GM23338 (cell line): ENCODE measurements around the gene CABLES2.

Source experiments
- CREB1 ChIP-seq: fragments of 250-450 bp; sonication (Bioruptor Pico); IDR thresholded peaks from 2 replicates; pipeline ENCODE4 v1.5.0; 2020; ENCODE audit warnings: low read depth, mild to moderate bottlenecking, moderate library complexity
- EZH2 ChIP-seq: fragments of 200-600 bp; sonication (generic); IDR thresholded peaks from one replicate; pipeline ENCODE4 v1.8.0; 2017; ENCODE audit warnings: antibody characterized with exemption, mild to moderate bottlenecking, low read depth; ENCODE audit not compliant: unreplicated experiment
- EZH2phosphoT487 ChIP-seq: fragments of 200-600 bp; sonication (generic); IDR thresholded peaks from one replicate; pipeline ENCODE4 v1.8.1; 2018; ENCODE audit warnings: antibody characterized with exemption; ENCODE audit not compliant: unreplicated experiment
- POLR2AphosphoS5 ChIP-seq: IDR thresholded peaks from 2 replicates; pipeline ENCODE4 v1.6.1; 2016; ENCODE audit warnings: antibody characterized with exemption, low read depth
- REST ChIP-seq: IDR thresholded peaks from one replicate; pipeline ENCODE4 v1.6.1; 2018; ENCODE audit warnings: antibody characterized with exemption; ENCODE audit not compliant: unreplicated experiment
- STAT1 ChIP-seq: IDR thresholded peaks from one replicate; pipeline ENCODE4 v1.6.1; 2016; ENCODE audit warnings: antibody characterized with exemption; ENCODE audit not compliant: unreplicated experiment
- TF ChIP-seq, protein P1 (sequence below), 2 experiments: fragments of 200-600 bp in 1 of 2; sonication (generic) in 1 of 2; conservative IDR thresholded peaks; 2 replicates each; pipeline versions ENCODE4 v1.5.1 to v1.6.1; 2016 to 2017; ENCODE audit warnings: antibody characterized with exemption in 2 of 2, low read depth in 2 of 2, mild to moderate bottlenecking in 2 of 2, moderate library complexity in 1 of 2

DNA sequence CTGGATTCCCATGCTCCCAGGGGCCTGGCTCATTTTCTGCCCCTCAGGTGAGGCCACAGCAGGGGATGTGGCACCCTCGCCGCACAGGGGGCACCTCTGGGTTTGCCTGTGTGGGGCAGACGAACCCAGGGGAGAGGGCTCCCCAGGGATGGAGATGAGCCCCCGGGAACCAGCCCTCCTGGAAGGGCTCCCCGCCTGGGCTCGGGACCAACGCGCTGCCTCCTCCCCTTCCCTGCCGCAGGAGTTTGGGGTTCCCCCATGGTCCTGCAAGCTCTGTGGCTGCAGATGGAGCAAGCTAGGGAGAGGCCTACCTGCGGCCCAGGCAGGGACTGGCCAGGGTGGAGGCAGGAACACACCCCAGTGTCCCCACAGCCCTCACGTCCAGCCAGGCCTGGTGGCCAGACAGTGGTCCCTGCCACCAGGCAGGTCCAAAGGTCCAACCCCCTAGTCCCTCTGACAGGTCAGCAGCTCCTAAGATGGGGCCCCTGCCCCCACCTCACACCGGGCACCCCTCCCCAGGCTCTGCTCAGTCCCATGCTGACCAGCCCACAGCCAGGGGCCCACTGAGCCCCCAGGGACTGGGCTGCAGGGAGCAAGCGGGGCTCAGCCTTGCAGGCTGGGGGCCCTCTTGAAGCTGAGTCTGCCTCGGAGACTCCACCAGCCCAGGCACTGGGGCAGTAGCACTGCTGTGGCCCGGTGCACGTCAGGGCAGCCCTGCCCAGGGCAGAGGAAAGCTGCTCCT, 53.6 kb downstream of the CABLES2 start:
- no peak for TF ChIP-seq EZH2
- TF ChIP-seq, protein P1, sequence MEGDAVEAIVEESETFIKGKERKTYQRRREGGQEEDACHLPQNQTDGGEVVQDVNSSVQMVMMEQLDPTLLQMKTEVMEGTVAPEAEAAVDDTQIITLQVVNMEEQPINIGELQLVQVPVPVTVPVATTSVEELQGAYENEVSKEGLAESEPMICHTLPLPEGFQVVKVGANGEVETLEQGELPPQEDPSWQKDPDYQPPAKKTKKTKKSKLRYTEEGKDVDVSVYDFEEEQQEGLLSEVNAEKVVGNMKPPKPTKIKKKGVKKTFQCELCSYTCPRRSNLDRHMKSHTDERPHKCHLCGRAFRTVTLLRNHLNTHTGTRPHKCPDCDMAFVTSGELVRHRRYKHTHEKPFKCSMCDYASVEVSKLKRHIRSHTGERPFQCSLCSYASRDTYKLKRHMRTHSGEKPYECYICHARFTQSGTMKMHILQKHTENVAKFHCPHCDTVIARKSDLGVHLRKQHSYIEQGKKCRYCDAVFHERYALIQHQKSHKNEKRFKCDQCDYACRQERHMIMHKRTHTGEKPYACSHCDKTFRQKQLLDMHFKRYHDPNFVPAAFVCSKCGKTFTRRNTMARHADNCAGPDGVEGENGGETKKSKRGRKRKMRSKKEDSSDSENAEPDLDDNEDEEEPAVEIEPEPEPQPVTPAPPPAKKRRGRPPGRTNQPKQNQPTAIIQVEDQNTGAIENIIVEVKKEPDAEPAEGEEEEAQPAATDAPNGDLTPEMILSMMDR (conservative IDR thresholded peaks at IDR 0.05; ENCODE audit: low read depth in 2 of 2): no peak
- no peak for TF ChIP-seq POLR2AphosphoS5
- TF ChIP-seq REST: no peak
- TF ChIP-seq EZH2phosphoT487: no peak
- TF ChIP-seq CREB1 (CRISPR knock-in tag): no peak
- TF ChIP-seq STAT1: no peak
